Vagina (tissue), 2 donors: ENCODE measurements around the gene ATXN1.

ENCODE experiments used
- CTCF ChIP-seq, 3 experiments: fragments of 450-650 bp in 2 of 3; fragments of 200-600 bp in 1 of 3; sonication (generic) in 1 of 3; IDR thresholded peaks; one replicate each; pipeline ENCODE4 v1.5.1; 2017 to 2019; ENCODE audit warnings: antibody characterized with exemption in 3 of 3, mild to moderate bottlenecking in 2 of 3, moderate library complexity in 2 of 3
- POLR2A ChIP-seq, 2 donors: fragments of 450-650 bp; IDR thresholded peaks; one replicate each; pipeline ENCODE4 v1.6.1; 2017; ENCODE audit warnings: antibody characterized with exemption in 2 of 2, mild to moderate bottlenecking in 2 of 2, moderate library complexity in 2 of 2
- POLR2AphosphoS5 ChIP-seq, 2 donors: sonication (generic); formaldehyde crosslinking; IDR thresholded peaks; one replicate each; pipeline ENCODE4 v1.9.0; 2017; ENCODE audit warnings: antibody characterized with exemption in 2 of 2, mild to moderate bottlenecking in 2 of 2, low read depth in 1 of 2; ENCODE audit not compliant: insufficient read depth in 1 of 2

- TF ChIP-seq POLR2A (IDR thresholded peaks at IDR 0.05) (no peak), CTCF (IDR thresholded peaks at IDR 0.05) (no peak), POLR2AphosphoS5 (IDR thresholded peaks at IDR 0.05; ENCODE audit: insufficient read depth in 1 of 2, low read depth in 1 of 2) (no peak)
Observed at GRCh38 chr6:16311763-16312162, 449.5 kb downstream of the ATXN1 start.
